Thyroid gland (tissue), 4 donors: Measurements from ENCODE around the gene DQX1. TPM values are rescaled to one million over a fixed set of nuclear protein-coding genes. Genes with fewer than 3 reads are reported as not detected.

Experiments
- DNase-seq, 2 donors: peaks; one replicate each; pipeline ENCODE4 v3.0.0-alpha.2; 2019
- H3K27ac ChIP-seq, 3 donors: fragments of 200-600 bp; sonication (generic); 1 replicate in 2 of 3; 2 replicates in 1 of 3; pipeline ENCODE4 v1.5.1; 2016 to 2019; ENCODE audit warnings: mild to moderate bottlenecking in 1 of 3, moderate library complexity in 1 of 3
- H3K27me3 ChIP-seq: fragments of 200-600 bp; sonication (generic); one replicate; pipeline ENCODE4 v1.5.1; 2019
- H3K36me3 ChIP-seq, 2 donors: fragments of 200-600 bp; sonication (generic); one replicate each; pipeline ENCODE4 v1.5.1; 2016 to 2019
- H3K4me1 ChIP-seq, 2 donors: fragments of 200-600 bp; sonication (generic); one replicate each; pipeline ENCODE4 v1.5.1; 2017 to 2019
- H3K4me3 ChIP-seq, 3 donors: fragments of 200-600 bp; sonication (generic); replicated peaks in 1 of 3; 1 replicate in 2 of 3; 2 replicates in 1 of 3; pipeline ENCODE4 v1.5.1; 2016; ENCODE audit warnings: mild to moderate bottlenecking in 1 of 3
- H3K9me3 ChIP-seq: fragments of 200-600 bp; sonication (generic); one replicate; pipeline ENCODE4 v1.5.1; 2017
- CTCF ChIP-seq, 6 experiments: fragments of 200-600 bp in 3 of 6; fragments of 450-650 bp in 3 of 6; sonication (generic) in 3 of 6; IDR thresholded peaks; one replicate each; pipeline ENCODE4 v1.5.1; 2016 to 2019; ENCODE audit warnings: antibody characterized with exemption in 6 of 6, mild to moderate bottlenecking in 2 of 6, inconsistent platforms in 1 of 6, moderate library complexity in 1 of 6
- POLR2A ChIP-seq, 2 donors: fragments of 450-650 bp; IDR thresholded peaks; one replicate each; pipeline ENCODE4 v1.6.1; 2017; ENCODE audit warnings: antibody characterized with exemption in 2 of 2, mild to moderate bottlenecking in 2 of 2, moderate library complexity in 1 of 2
- WGBS, 2 donors: methylation state at CpG; one replicate each; pipeline ENCODE4 v1.1.5; 2017; 5-methylcytosine and 5-hydroxymethylcytosine counted together
- intact Hi-C: fragments of 100-400 bp; cut with DNase I; formaldehyde crosslinking; loops from one replicate; pipeline ENCODE4 v1.15.1; 2023
- total RNA-seq, 4 donors: library from RNA; depleted of rRNA; stranded (reverse); fragments of >200 nt; gene quantifications; one replicate each; pipeline ENCODE4 v1.2.3, GENCODE V29; 2016

The DQX1 gene
- total RNA-seq, 4 donors from 2014 or later: not detected

- peaks cover 0 to 6% of the 10 kb centered on the region in 2 donors for H3K36me3 ChIP-seq
- WGBS, 2 donors: 2 to 6% methylated on average over 12 to 32 of the region's 58 CpGs
- intact Hi-C loops: no loop called here
Observed at GRCh38 chr2:74554820-74555531, 28.9 kb upstream of the DQX1 start.

GRCh38 chr2:74553892-74554819, 28.1 kb upstream of the DQX1 start, which contains the start of the genes DOK1 and LOXL3:
TSS of gene DOK1 (plus strand) at chr2:74554720. CDS start at chr2:74554755, 35 bp downstream.
TSS of gene LOXL3 (minus strand) at chr2:74553942. CDS start at chr2:74552634, 1,308 bp downstream.
- H3K4me1 ChIP-seq: peaks cover 7 to 15% of the 10 kb centered on the region in 2 donors
- WGBS, 2 donors: 2 to 3% methylated on average over 20 to 22 of the region's 73 CpGs

More at GRCh38 chr2:74554820-74555531, 28.9 kb upstream of the DQX1 start:
- TF ChIP-seq POLR2A (IDR thresholded peaks at IDR 0.05) (no peak), CTCF (IDR thresholded peaks at IDR 0.05) (peak in 2 of 6 experiments; percentile 5 to 15)
- H3K27ac ChIP-seq: peak overlapping the region; percentile 75 to 89 (median 86)
- peaks cover 0 to 8% of the 10 kb centered on the region in 2 donors for H3K4me1 ChIP-seq
- peak; percentile 59 to 60 for DNase-seq
- no peaks in the 10 kb centered on the region for H3K27me3 ChIP-seq
- peak overlapping the region; percentile 66 to 94 (median 89) for H3K4me3 ChIP-seq
- no peaks in the 10 kb centered on the region for H3K9me3 ChIP-seq

DNA sequence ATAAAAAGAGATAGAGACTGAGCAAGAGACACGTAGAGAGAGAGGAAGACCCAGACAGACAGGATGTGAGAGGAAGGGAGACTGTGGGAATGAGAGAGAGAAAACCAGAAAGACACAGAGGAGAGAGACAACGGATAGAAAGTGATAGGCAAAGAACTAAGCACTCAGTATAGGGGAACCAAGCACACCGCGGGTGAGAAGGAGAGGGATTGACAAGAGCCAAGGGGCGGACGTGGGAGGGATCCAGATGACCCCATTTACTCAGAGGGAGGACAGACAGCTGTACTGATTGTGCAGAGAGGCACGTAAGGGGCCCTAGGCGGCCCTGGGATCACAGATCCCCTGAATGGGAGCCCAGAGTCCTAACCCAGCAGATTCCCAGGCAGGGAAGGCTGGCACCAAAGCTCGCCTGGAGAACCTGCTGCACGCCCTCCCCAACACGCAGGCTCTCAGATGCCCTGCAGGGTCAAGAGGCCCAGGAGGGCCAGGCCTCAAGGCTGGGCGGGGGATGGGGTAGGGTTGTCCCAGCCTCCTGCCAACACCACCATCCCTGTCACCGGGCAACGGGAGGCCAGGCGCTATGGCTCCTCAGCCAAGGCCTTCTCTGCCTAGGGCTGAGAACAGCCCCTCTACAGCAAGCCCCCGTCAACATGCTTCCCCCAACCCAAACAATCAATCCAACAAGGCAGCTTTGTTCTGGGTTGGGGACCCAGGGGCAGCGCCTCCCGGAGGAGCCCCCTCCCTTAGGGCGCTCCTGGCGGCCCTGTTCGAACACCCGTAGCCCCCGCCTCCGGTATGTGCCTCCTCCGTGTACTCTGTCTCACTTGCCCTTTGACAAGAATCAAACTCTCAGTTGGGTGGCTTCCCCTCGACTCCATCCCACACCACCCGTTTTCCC, 27.1 kb upstream of the DQX1 start:
- no peak for TF ChIP-seq CTCF (IDR thresholded peaks at IDR 0.05)
- no peak for TF ChIP-seq POLR2A (IDR thresholded peaks at IDR 0.05)
- intact Hi-C loops: no loop called here
- no peaks in the 10 kb centered on the region for H3K9me3 ChIP-seq
- DNase-seq: peak in 1 of 2 donors; percentile 19
- WGBS, 2 donors: 51 to 57% methylated on average over 23 to 25 of the region's 27 CpGs
- H3K4me3 ChIP-seq: peak overlapping the region in 1 of 3 donors; percentile 89
- H3K27me3 ChIP-seq: no peaks in the 10 kb centered on the region
- H3K4me1 ChIP-seq: peaks cover 8 to 15% of the 10 kb centered on the region in 2 donors
- peaks cover 0 to 6% of the 10 kb centered on the region in 2 donors for H3K36me3 ChIP-seq
- H3K27ac ChIP-seq: peak overlapping the region in 1 of 3 donors; percentile 89

More at GRCh38 chr2:74553892-74554819, 28.1 kb upstream of the DQX1 start, which contains the start of the genes DOK1 and LOXL3:
- peak in 1 of 6 experiments; percentile 23 for TF ChIP-seq CTCF (IDR thresholded peaks at IDR 0.05)
- TF ChIP-seq POLR2A (IDR thresholded peaks at IDR 0.05): peak in 1 of 2 donors; percentile 42
- DNase-seq: peak; percentile 86 to 88
- peak within 1 kb of the TSS; percentile 66 to 94 (median 89) for H3K4me3 ChIP-seq
- intact Hi-C loops: no loop called here
- peak within 1 kb of the TSS; percentile 75 to 89 (median 86) for H3K27ac ChIP-seq
- H3K36me3 ChIP-seq: peaks cover 0 to 6% of the 10 kb centered on the region in 2 donors
- no peaks in the 10 kb centered on the region for H3K9me3 ChIP-seq
- no peaks in the 10 kb centered on the region for H3K27me3 ChIP-seq

DNA sequence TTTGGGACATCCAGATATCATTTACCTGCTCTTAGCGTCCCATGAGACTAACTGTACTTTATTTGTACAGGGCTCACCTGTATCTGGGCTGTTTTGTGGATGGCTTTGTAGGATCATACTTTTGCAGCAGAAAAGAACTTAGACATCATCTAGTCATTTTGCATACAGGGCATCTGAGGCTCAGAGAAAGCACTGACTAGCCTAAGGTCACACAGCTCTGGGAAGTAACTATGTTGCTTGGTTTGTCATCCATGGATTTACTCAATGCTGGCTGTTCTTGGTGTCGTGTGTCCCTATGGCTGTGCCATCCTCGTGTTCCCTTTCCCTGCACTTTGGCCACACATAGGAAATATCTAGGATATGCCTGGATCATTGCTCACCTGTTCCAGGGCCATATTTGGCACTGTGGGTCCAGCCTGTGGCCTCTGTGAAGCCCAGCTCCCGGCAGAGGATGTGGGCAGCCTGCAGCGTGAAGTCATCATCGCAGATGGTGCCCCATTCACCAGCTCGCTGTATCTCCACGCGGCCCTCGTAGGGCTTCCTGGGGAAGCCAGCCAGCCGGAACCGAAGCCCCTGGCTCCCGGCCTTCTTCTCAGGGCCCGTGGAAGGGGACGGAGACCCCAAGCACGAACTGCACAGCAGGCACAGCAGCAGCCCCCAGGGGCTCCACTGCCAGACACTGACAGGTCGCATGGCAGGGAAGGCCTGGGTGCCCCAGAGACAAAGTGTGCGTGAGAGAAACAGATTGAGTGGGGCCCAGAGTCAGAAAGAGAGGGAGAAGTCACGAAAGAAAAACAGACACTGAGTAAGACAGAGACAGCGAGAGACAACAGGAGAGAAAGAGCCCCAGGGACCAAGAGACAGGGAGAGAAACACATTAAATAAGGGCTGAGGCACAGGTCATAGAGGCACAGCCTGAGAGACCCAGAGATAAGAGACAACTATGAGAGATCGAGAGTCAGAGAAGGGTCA, 26.2 kb upstream of the DQX1 start:
- DNase-seq: no peak
- no peaks in the 10 kb centered on the region for H3K27me3 ChIP-seq
- H3K9me3 ChIP-seq: no peaks in the 10 kb centered on the region
- TF ChIP-seq CTCF (IDR thresholded peaks at IDR 0.05) (no peak), POLR2A (IDR thresholded peaks at IDR 0.05) (no peak)
- no peak overlapping the region for H3K27ac ChIP-seq
- peaks cover 8 to 15% of the 10 kb centered on the region in 2 donors for H3K4me1 ChIP-seq
- intact Hi-C loops: no loop called here
- H3K4me3 ChIP-seq: no peak overlapping the region
- peaks cover 0 to 6% of the 10 kb centered on the region in 2 donors for H3K36me3 ChIP-seq
- 75 to 84% methylated on average over 19 to 21 of the region's 21 CpGs for WGBS, 2 donors
